IMR-90 (cell line): Measurements from ENCODE around the gene OSTC. TPM values are rescaled to one million over a fixed set of nuclear protein-coding genes. Genes with fewer than 3 reads are reported as not detected.

Experiments used
- ATAC-seq: fragments of 200-7000 bp; cut with Tn5 transposase; 2 replicates; pipeline ENCODE4 v1.9.1; 2020; ENCODE audit warnings: low read depth, mild to moderate bottlenecking, moderate library complexity
- BruUV-seq: library from RNA; stranded (reverse); fragments of 400-500 nt; replicated peaks from 2 replicates; lab custom pipeline; 2021; lab: Mats Ljungman, UMichigan
- CTCF ChIA-PET: fragments of 300-600 bp; formaldehyde crosslinking; extraction: SDS; loops from one replicate; lab custom pipeline; 2021; ENCODE audit warnings: antibody characterized with exemption; lab: Yijun Ruan, JAX
- POLR2A ChIA-PET: fragments of 300-600 bp; sonication (Branson Sonifier 250); formaldehyde crosslinking; loops from one replicate; lab custom pipeline; 2022; ENCODE audit warnings: antibody characterized with exemption; ENCODE audit not compliant: unreplicated experiment; lab: Charles Lee
- DNase-seq: peaks from one replicate; pipeline ENCODE4 v3.0.0; 2013
- H2AFZ ChIP-seq: replicated peaks from 2 replicates; pipeline ENCODE3; 2013; ENCODE audit warnings: low read length, mild to moderate bottlenecking; ENCODE audit not compliant: poor library complexity
- H2AK5ac ChIP-seq: 2 replicates; pipeline ENCODE4 v1.6.1; 2013; ENCODE audit warnings: low read depth, low read length, inconsistent platforms
- H2AK9ac ChIP-seq: replicated peaks from 2 replicates; pipeline ENCODE3; 2013; ENCODE audit warnings: mild to moderate bottlenecking, low read depth, low read length, moderate library complexity; ENCODE audit not compliant: poor library complexity
- H2BK120ac ChIP-seq: 2 replicates; pipeline ENCODE4 v1.6.1; 2013; ENCODE audit warnings: low read depth, low read length, inconsistent platforms
- H2BK15ac ChIP-seq: 3 replicates; pipeline ENCODE4 v1.6.1; 2013; ENCODE audit warnings: low read depth, low read length, inconsistent platforms
- H2BK20ac ChIP-seq: 2 replicates; pipeline ENCODE4 v1.6.1; 2013; ENCODE audit warnings: low read depth, mild to moderate bottlenecking, inconsistent platforms, low read length, moderate library complexity
- H2BK5ac ChIP-seq: 2 replicates; pipeline ENCODE4 v1.6.1; 2013; ENCODE audit warnings: mild to moderate bottlenecking, low read depth, low read length, inconsistent platforms; ENCODE audit not compliant: poor library complexity, severe bottlenecking
- H3K14ac ChIP-seq: replicated peaks from 2 replicates; pipeline ENCODE4 v1.6.1; 2013; ENCODE audit warnings: low read depth, low read length, inconsistent platforms
- H3K18ac ChIP-seq: 2 replicates; pipeline ENCODE4 v1.6.1; 2013; ENCODE audit warnings: low read depth, low read length, control low read depth
- H3K23ac ChIP-seq: 2 replicates; pipeline ENCODE4 v1.6.1; 2013; ENCODE audit warnings: low read depth, low read length, inconsistent platforms
- H3K27ac ChIP-seq: 2 replicates; pipeline ENCODE4 v1.5.1; 2013; ENCODE audit warnings: mild to moderate bottlenecking, control low read depth, low read length; ENCODE audit not compliant: insufficient read depth
- H3K27me3 ChIP-seq: 2 replicates; pipeline ENCODE4 v1.6.1; 2013; ENCODE audit warnings: low read length; ENCODE audit not compliant: control insufficient read depth, insufficient read depth
- H3K36me3 ChIP-seq: 2 replicates; pipeline ENCODE4 v1.6.1; 2013; ENCODE audit warnings: low read length, mixed read lengths; ENCODE audit not compliant: control insufficient read depth, insufficient read depth
- H3K4ac ChIP-seq: 2 replicates; pipeline ENCODE4 v1.6.1; 2013; ENCODE audit warnings: low read depth, low read length, inconsistent platforms
- H3K4me1 ChIP-seq: 2 replicates; pipeline ENCODE4 v1.6.1; 2013; ENCODE audit warnings: low read length, mixed read lengths; ENCODE audit not compliant: control insufficient read depth, insufficient read depth
- H3K4me2 ChIP-seq: 2 replicates; pipeline ENCODE4 v1.6.1; 2013; ENCODE audit warnings: low read depth, mild to moderate bottlenecking, control low read depth, low read length, moderate library complexity
- H3K4me3 ChIP-seq: 2 replicates; pipeline ENCODE4 v1.5.1; 2013; ENCODE audit warnings: low read depth, mild to moderate bottlenecking, control low read depth, low read length, moderate library complexity; ENCODE audit not compliant: insufficient read depth
- H3K56ac ChIP-seq: 2 replicates; pipeline ENCODE4 v1.6.1; 2013; ENCODE audit warnings: low read length, inconsistent platforms; ENCODE audit not compliant: insufficient read depth; ENCODE audit errors: extremely low read depth
- H3K79me1 ChIP-seq, 2 experiments: 2 replicates each; pipeline ENCODE4 v1.6.1; 2013; ENCODE audit warnings: low read length in 2 of 2, inconsistent platforms in 1 of 2, low read depth in 1 of 2
- H3K9ac ChIP-seq: 2 replicates; pipeline ENCODE4 v1.6.1; 2013; ENCODE audit warnings: low read depth, low read length, control low read depth
- H3K9me1 ChIP-seq: 2 replicates; pipeline ENCODE4 v1.6.1; 2013; ENCODE audit warnings: low read length, inconsistent platforms; ENCODE audit not compliant: insufficient read depth
- H3K9me3 ChIP-seq: 2 replicates; pipeline ENCODE4 v1.6.1; 2013; ENCODE audit warnings: low read length; ENCODE audit not compliant: control insufficient read depth, insufficient read depth
- H4K20me1 ChIP-seq: 2 replicates; pipeline ENCODE4 v1.6.1; 2013; ENCODE audit warnings: low read length, inconsistent platforms; ENCODE audit not compliant: insufficient read depth
- H4K5ac ChIP-seq: 2 replicates; pipeline ENCODE4 v1.6.1; 2013; ENCODE audit warnings: mild to moderate bottlenecking, low read depth, low read length, control low read depth
- H4K8ac ChIP-seq, 2 experiments: 2 replicates each; pipeline ENCODE4 v1.6.1; 2013; ENCODE audit warnings: low read depth in 2 of 2, low read length in 2 of 2, control low read depth in 1 of 2, inconsistent platforms in 1 of 2
- H4K91ac ChIP-seq: 2 replicates; pipeline ENCODE4 v1.6.1; 2013; ENCODE audit warnings: low read depth, low read length, inconsistent platforms; ENCODE audit not compliant: insufficient read depth
- BHLHE40 ChIP-seq: fragments of 150-350 bp; IDR thresholded peaks from 2 replicates; pipeline ENCODE4 v1.6.1; 2016; ENCODE audit warnings: mild to moderate bottlenecking, low read depth, low read length
- FOS ChIP-seq: fragments of 150-350 bp; IDR thresholded peaks from 2 replicates; pipeline ENCODE4 v1.6.1; 2016; ENCODE audit warnings: low read depth, low read length
- MAZ ChIP-seq: IDR thresholded peaks from 2 replicates; pipeline ENCODE4 v1.6.1; 2012; ENCODE audit warnings: low read depth, mild to moderate bottlenecking, low read length, improper control_type of control experiment, moderate library complexity, borderline replicate concordance
- MXI1 ChIP-seq: IDR thresholded peaks from 2 replicates; pipeline ENCODE4 v1.6.1; 2012; ENCODE audit warnings: low read depth, mild to moderate bottlenecking, low read length, moderate library complexity, borderline replicate concordance
- NFE2L2 ChIP-seq: fragments of 150-350 bp; IDR thresholded peaks from 2 replicates; pipeline ENCODE4 v1.6.1; 2016; ENCODE audit warnings: low read depth, mild to moderate bottlenecking, low read length
- RAD21 ChIP-seq: IDR thresholded peaks from 2 replicates; pipeline ENCODE4 v1.6.1; 2012; ENCODE audit warnings: low read length, improper control_type of control experiment
- RCOR1 ChIP-seq: IDR thresholded peaks from 2 replicates; pipeline ENCODE4 v1.6.1; 2012; ENCODE audit warnings: mild to moderate bottlenecking, low read length, improper control_type of control experiment; ENCODE audit not compliant: insufficient replicate concordance
- RFX5 ChIP-seq: IDR thresholded peaks from 2 replicates; pipeline ENCODE4 v1.8.0; 2012; ENCODE audit warnings: low read depth, mild to moderate bottlenecking, low read length, moderate library complexity
- WGBS, 2 experiments: methylation state at CpG; one replicate each; pipeline versions ENCODE4 v1.1.5 to v1.1.7; 2013; ENCODE audit warnings: missing lambda C conversion rate in 2 of 2; ENCODE audit not compliant: insufficient read length in 1 of 2; ENCODE audit errors: extremely low coverage in 2 of 2; 5-methylcytosine and 5-hydroxymethylcytosine counted together
- dilution Hi-C: fragments of 300-500 bp; cut with HindIII; formaldehyde crosslinking; loops from one replicate; pipeline ENCODE4 v1.14.3; 2018; ENCODE audit warnings: low sequenced_read_pairs; ENCODE audit not compliant: unreplicated experiment
- in situ Hi-C: fragments of 300-500 bp; cut with MboI; formaldehyde crosslinking; loops from 3 replicates; pipeline ENCODE4 v1.14.3; 2019; ENCODE audit warnings: low sequenced_read_pairs, inconsistent platforms, mixed read lengths
- intact Hi-C: fragments of 100-400 bp; cut with micrococcal nuclease; formaldehyde crosslinking; loops from 2 replicates; pipeline ENCODE4 v1.10.0; 2022
- polyA plus RNA-seq, 3 experiments: library from polyadenylated mRNA; depleted of rRNA; stranded (reverse); fragments of >200 nt; gene quantifications; 2 replicates each; pipeline ENCODE4 v1.2.3, GENCODE V29; 2012; ENCODE audit warnings: low replicate concordance in 1 of 3
- total RNA-seq: library from RNA; depleted of rRNA; stranded (reverse); fragments of >200 nt; gene quantifications from 2 replicates; pipeline ENCODE4 v1.2.3, GENCODE V29; 2012
- TF ChIP-seq, protein P1 (sequence below): fragments of 150-350 bp; IDR thresholded peaks from 2 replicates; pipeline ENCODE4 v1.6.1; 2016; ENCODE audit warnings: low read depth, mild to moderate bottlenecking, low read length, moderate library complexity, borderline replicate concordance
- TF ChIP-seq, protein P2 (sequence below): fragments of 150-350 bp; IDR thresholded peaks from 2 replicates; pipeline ENCODE4 v1.6.1; 2017; ENCODE audit warnings: mild to moderate bottlenecking, antibody characterized with exemption, low read length, low read depth

The OSTC gene
- total and polyA plus RNA-seq, 2 of the 4 experiments (the other 2 are of a cell fraction), result 173 to 13,576 TPM

DNA sequence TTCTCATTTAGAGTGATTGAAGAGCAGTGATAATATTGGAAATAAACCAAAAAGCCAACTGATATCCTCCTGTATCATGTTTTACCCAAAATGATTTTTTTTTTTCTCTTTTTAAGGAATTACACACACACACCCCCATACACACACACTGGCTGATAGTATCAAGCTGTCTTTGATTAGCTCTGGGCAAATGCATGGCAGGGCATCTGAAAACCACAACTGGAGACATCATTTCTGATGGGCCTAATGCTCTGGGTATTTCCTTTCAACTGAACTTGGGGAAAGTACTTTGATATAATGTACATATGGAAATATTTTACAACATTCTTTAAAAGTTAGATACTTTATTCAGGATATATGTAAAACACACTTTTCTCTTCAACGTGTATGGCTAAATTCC lies 14.2 kb upstream of the OSTC start:
- Histone ChIP-seq H2AK9ac (no peak overlapping the region), H3K9me3 (no peaks in the 10 kb centered on the region), H2BK120ac (no peak overlapping the region), H3K9me1 (no peaks in the 10 kb centered on the region), H2AFZ (no peak overlapping the region), H3K27me3 (no peaks in the 10 kb centered on the region), H3K79me1 (no peaks in the 10 kb centered on the region; a peak in 1 of 4 replicates), H3K4ac (no peak overlapping the region), H4K20me1 (no peaks in the 10 kb centered on the region), H3K9ac (no peak overlapping the region), H3K23ac (no peak overlapping the region), H2BK5ac (no peak overlapping the region), H2BK15ac (no peak overlapping the region), H3K14ac (no peak overlapping the region), H4K91ac (no peak overlapping the region), H3K36me3 (peaks cover 17% of the 10 kb centered on the region), H2BK20ac (no peak overlapping the region), H3K4me1 (no peaks in the 10 kb centered on the region), H3K27ac (no peak overlapping the region), H3K18ac (no peak overlapping the region), H3K4me3 (no peak overlapping the region), H3K4me2 (no peak overlapping the region), H4K5ac (no peak overlapping the region), H4K8ac (no peak overlapping the region), H2AK5ac (no peak overlapping the region), H3K56ac (no peak overlapping the region)
- no CpG with 5 or more reads among the region's 1 CpG for WGBS, 2 experiments
- ATAC-seq, result no peak
- no TSS peak for BruUV-seq
- dilution Hi-C loops (no loop called here), in situ Hi-C loops (no loop called here), intact Hi-C loops (no loop called here)
- POLR2A ChIA-PET, result no interaction called here
- TF ChIP-seq BHLHE40 (no peak), MXI1 (no peak), RCOR1 (no peak), RFX5 (no peak), RAD21 (no peak), NFE2L2 (no peak), FOS (no peak), MAZ (no peak)
- TF ChIP-seq, protein P1, sequence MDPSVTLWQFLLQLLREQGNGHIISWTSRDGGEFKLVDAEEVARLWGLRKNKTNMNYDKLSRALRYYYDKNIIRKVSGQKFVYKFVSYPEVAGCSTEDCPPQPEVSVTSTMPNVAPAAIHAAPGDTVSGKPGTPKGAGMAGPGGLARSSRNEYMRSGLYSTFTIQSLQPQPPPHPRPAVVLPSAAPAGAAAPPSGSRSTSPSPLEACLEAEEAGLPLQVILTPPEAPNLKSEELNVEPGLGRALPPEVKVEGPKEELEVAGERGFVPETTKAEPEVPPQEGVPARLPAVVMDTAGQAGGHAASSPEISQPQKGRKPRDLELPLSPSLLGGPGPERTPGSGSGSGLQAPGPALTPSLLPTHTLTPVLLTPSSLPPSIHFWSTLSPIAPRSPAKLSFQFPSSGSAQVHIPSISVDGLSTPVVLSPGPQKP, result no peak
- TF ChIP-seq, protein P2, sequence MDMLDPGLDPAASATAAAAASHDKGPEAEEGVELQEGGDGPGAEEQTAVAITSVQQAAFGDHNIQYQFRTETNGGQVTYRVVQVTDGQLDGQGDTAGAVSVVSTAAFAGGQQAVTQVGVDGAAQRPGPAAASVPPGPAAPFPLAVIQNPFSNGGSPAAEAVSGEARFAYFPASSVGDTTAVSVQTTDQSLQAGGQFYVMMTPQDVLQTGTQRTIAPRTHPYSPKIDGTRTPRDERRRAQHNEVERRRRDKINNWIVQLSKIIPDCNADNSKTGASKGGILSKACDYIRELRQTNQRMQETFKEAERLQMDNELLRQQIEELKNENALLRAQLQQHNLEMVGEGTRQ, result no peak
- no peak for DNase-seq
- CTCF ChIA-PET, result interaction anchor here (0.8 kb wide), 1 partner anchor 12 kb away, joined by 4 read pairs; no protein-coding TSS in a partner anchor
